Activated T-cell treated with anti-CD3 and anti-CD28 coated beads for 24 hours (primary cell): ENCODE measurements around the gene TRIOBP.
"Not testable (repeated sequence)": the region's sequence is repeated elsewhere in the genome, so short reads cannot be mapped to it uniquely, and the experiment has no call there.

ENCODE experiments used
- DNase-seq: peaks from one replicate; pipeline ENCODE4 v3.0.0-alpha.2; 2020; ENCODE audit warnings: low read depth

TRIOBP gene, protein sequence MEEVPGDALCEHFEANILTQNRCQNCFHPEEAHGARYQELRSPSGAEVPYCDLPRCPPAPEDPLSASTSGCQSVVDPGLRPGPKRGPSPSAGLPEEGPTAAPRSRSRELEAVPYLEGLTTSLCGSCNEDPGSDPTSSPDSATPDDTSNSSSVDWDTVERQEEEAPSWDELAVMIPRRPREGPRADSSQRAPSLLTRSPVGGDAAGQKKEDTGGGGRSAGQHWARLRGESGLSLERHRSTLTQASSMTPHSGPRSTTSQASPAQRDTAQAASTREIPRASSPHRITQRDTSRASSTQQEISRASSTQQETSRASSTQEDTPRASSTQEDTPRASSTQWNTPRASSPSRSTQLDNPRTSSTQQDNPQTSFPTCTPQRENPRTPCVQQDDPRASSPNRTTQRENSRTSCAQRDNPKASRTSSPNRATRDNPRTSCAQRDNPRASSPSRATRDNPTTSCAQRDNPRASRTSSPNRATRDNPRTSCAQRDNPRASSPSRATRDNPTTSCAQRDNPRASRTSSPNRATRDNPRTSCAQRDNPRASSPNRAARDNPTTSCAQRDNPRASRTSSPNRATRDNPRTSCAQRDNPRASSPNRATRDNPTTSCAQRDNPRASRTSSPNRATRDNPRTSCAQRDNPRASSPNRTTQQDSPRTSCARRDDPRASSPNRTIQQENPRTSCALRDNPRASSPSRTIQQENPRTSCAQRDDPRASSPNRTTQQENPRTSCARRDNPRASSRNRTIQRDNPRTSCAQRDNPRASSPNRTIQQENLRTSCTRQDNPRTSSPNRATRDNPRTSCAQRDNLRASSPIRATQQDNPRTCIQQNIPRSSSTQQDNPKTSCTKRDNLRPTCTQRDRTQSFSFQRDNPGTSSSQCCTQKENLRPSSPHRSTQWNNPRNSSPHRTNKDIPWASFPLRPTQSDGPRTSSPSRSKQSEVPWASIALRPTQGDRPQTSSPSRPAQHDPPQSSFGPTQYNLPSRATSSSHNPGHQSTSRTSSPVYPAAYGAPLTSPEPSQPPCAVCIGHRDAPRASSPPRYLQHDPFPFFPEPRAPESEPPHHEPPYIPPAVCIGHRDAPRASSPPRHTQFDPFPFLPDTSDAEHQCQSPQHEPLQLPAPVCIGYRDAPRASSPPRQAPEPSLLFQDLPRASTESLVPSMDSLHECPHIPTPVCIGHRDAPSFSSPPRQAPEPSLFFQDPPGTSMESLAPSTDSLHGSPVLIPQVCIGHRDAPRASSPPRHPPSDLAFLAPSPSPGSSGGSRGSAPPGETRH (N-terminal part only)

DNA sequence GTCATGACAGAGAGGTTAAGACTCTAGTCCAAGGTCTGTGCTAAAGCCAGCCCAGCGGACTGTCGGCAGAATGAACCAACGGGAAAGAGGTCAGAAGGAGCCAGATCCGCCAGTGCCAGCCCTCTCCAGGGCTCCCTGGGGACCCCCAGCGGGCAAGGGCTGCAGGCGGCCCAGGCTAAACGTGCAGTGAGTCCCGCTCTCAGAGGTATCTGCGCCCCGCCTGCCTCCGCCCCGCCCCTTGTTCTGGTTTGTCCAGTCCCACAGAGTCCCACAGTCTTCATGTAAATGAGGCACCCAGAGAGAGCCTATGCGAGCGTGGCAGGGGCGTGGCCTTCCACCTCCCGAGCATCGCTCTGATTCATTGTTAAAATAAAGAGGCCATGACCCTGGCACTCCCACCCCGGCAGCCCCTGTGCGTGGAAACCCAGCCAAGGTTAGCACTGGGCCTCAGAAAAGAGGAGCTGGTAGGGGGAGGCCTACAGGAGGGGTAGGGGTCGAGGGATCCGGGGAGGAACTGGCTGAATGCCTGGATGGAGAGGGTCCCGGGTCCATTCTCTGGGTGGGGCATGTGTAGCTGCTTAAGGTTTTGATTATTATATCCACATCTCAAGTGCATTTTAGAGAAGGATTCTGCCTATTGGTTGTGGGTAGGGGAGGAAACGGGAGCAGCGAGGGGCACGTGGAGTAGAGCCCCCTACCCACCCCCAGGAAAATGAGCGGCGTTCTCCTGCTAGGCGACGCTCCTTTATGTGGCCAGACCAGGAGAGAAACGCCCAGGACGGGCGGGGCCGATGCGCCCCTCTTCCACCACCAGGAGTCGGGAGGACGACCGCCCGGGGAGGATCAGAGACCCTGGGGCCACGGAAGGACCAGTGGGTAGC, at the start of gene TRIOBP:
TRIOBP (plus strand) TSS at position 392 of the 881 bp plus-strand sequence. CDS start 4,318 bp downstream, outside the sequence.
- DNase-seq = peak; percentile 82

DNA sequence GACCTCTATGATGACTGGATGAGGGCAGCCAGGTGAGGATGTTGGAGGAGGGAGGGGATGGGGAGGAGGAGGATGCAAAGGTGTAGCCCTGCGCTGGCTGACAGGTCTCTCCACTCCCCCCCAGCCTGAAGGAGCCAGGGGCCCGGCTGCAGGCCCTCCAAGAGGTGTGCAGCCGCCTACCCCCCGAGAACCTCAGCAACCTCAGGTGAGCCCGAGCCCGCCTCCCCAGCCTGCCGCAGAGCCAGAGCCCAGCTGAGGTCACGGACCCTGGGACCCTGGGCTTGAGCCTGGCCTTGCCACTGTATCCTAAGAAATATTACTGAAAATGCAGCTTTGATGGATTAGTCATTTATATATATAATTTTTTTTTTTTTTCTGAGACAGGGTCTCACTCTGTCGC, 49.5 kb upstream of the TRIOBP start:
- no peak for DNase-seq

DNA sequence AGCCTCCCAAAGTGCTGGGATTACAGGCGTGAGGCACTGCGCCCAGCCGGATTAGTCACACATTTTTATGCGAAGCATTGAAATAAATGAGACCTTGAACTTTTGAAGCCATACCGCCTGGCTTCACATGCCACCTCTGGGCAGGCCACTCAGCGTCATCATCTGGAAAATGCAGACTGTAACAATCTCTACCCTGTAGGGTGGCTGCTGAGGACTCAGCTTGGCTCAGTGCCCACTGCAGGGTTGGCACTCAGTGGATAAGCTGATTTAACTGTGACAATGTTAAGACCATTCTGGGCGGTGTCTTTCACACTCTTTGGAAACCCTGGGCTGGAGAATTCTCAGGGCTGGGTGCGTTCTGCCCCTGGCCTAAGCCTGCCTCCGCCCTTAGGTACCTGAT, 48.9 kb upstream of the TRIOBP start:
- DNase-seq = no peak

DNA sequence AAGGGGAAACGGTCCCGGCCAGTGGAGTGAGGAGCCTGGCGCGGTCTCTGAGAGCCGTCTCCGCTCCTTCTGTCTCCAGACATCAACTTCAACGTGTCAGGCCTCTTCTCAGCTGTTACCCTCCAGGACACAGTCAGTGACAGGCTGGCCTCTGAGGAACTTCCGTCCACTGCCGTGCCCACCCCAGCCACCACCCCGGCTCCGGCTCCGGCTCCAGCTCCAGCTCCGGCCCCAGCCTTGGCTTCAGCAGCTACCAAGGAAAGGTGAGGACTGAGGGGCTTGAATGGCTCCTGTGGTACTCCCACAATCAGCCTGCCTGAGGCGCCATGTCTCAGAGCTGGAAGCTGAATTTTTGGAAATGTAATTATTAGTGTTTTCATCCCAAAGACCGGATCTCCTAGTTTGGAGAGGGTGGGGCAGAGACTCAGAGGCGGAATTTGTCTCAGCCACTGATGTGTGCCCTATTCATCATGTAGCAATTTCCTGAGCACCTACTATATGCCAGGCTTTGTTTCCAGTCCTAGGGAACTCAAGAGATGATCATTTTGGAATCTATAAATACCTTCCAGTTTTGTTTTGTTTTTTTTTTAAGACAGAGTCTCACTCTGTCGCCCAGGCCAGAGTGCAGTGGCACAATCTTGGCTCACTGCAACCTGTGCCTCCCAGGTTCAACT, 46.2 kb upstream of the TRIOBP start:
- DNase-seq = no peak

DNA sequence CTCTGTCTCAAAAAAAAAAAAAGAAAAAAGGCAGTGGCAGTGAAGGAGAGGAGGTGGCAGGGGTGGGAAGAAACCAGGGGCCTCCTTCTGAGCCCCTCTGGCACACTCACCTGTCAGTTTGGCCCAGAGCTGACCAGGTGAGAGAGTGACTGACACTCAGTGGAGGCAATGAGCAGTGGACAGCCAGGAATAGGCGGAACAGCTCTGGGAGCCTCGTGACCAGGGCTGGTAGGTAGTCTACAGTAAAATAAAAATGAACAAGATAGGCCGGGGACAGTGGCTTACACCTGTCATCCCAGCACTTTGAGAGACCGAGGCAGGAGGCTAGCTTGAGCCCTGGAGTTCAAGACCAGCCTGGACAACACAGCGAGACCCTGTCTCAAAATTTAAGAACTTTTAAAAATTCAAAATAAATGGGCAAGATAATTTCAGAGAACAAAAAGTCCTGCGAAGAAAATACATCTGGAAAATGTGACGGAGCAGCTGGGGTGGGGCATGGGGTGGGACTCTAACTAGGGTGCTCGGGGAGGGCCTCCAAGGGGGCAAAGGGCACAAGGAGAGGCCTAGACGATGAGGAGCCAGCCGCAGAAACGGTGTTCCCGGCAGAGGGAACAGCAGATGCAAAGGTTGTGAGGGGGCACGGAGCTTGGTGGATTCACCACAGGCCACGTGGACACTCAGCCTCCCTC, 42.1 kb upstream of the TRIOBP start:
- DNase-seq = no peak

DNA sequence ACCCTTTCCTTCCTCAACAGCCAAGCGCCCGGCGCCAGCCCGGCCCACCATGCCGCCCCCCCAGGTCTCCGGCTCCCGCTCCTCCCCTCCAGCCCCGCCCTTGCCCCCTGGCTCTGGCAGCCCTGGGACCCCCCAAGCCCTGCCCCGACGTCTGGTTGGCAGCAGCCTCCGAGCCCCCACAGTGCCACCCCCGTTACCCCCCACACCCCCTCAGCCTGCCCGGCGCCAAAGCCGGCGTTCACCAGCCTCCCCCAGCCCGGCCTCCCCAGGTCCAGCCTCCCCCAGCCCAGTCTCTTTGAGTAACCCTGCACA, 41.6 kb upstream of the TRIOBP start:
- no peak for DNase-seq

DNA sequence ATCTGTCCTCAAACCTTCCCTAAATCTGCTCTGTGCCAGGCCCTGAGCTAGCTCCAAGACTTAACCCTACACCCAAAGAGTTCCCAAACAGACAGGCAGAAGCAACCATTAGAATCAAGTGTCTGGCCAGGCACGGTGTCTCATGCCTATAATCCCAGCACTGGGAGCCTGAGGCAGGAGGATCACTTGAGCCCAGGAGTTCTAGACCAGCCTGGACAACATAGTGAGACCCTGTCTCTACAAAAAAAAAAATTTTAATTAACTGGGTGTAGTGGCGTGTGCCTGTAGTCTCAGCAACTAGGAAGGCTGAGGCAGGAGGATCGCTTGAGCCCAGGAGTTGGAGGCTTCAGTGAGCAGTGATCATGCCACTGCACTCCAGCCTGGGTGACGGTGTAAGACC, 40.3 kb upstream of the TRIOBP start:
- not testable (repeated sequence) for DNase-seq

DNA sequence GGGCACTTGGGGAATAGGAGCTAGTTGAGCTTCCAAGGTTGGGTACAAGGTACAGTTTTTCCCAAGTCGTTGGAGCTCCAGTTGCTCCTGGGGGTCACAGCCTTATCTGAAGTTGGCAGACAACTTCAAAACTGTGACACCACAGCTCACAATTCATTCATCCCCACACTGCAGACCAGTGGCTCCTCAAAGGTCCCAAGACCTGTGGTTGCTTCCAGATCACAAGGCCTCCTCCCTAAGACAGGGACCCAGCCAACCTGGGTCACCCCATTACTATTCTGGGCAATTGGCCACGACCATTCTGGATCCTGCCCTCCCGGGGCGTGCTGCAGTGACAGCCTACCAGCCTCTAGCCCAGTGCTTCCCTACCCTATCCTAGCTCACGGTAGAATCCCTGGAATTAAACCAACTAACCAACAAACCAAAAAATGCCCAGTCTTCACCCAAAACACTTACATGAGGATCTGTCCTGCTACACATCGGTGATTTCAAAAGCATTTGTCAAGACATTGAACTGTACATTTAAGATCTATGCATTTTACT, 39.2 kb upstream of the TRIOBP start:
- DNase-seq = no peak

DNA sequence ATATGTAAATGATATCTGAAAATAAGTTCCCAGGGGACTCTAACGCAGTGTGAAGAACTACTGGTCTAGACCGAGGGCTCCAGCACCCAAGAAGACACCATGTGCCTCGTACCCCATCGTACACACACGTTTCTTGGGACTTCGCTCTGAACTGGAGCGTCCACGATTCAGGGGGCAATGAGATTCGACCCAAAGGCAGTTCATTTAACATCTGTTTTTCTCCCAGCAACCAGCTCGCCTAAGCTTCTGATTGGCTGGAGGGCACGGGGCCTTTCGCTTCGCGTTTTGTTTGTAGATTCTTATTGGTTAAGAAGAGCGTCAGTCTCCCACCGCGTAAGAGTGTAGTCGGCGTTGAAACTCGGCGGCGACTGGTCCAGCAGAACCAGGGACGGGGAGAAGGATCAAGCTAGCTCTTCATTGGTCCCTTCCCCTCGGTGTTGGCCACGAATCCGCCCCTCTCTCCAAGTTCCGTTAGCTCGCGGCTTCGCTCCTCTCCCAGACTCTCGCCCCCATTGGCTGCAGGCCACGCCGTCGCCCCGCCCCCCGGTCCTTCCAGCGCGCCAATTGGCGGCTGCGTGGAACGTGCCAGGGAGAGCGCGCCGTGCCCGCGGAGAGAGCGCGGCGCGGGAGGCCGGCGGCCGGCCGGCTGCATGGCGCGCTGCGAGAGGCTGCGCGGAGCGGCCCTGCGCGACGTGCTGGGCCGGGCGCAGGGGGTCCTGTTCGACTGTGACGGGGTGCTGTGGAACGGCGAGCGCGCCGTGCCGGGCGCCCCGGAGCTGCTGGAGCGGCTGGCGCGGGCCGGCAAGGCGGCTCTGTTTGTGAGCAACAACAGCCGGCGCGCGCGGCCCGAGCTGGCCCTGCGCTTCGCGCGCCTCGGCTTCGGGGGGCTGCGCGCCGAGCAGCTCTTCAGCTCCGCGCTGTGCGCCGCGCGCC, 38.4 kb upstream of the TRIOBP start, which contains the start of gene PDXP:
PDXP (plus strand) TSS at position 591 of the 933 bp plus-strand sequence; CDS start at position 651, 60 bp downstream.
- peak; percentile 98 for DNase-seq

DNA sequence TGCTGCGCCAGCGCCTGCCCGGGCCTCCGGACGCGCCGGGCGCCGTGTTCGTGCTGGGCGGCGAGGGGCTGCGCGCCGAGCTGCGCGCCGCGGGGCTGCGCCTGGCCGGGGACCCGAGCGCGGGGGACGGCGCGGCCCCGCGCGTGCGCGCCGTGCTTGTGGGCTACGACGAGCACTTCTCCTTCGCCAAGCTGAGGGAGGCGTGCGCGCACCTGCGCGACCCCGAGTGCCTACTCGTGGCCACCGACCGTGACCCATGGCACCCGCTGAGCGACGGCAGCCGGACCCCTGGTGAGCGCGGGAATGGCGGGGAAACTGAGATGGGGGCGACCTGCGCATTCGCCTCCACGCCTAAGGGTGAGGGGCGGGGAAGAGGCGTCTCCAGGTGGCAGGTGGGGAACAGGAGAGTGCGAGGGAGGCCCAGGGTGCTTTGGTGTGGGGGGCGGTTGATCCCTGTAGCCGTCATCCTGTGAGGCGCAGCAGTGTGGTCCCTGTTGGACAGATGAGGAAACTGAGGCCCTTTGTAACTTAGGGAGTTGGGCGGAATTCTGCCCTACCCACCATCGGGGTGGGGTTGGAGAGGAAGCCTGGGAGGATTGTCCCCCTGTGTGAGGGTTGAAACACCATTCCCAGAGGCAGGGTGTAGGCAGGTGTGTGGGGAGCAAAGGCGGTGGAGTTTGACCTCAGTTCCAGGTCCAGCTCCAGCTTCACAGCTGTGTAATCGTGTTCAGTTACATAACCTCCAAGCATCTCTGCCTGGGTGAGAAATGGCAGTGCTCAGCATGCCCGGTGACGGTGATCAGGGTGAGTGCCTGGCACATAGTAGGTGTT, 37.6 kb upstream of the TRIOBP start:
- no peak for DNase-seq

DNA sequence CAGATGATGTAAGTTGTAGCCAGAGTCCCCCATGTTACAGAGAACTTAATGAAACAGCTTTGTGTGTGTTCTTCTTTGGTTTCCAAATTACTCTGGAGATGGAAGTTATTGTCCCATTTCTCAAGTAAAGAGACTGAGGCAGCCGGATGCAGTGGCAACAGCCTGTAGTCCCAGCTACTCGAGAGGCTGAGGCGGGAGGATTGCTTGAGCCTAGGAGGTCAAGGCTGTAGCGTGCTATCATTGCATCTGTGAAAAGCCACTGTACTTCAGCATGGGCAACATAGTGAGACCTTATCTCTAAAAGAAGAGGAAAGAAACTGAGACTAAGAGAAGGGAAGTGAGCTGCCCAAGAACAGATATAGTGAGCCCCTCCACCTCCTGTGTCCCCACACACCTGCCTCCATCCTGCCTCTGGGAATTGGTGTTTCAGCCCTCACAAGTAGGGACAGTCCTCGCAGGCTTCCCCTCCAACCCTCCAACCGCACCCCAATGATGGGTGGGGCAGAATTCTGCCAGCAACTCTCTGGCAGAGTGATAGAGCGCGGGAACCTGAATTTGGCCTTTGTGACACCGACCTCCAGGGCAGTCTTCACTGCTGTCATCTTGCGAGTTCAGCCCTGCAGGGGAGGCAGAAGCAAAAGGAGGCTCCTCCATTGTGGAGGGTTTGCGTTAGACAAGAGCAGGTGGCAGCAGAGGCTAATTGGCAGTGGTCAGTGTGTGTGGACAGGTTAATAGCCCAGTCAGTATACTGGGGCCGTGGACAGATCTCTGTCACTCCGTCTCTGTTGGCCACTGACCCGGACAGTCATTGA, 36.7 kb upstream of the TRIOBP start:
- DNase-seq = no peak

DNA sequence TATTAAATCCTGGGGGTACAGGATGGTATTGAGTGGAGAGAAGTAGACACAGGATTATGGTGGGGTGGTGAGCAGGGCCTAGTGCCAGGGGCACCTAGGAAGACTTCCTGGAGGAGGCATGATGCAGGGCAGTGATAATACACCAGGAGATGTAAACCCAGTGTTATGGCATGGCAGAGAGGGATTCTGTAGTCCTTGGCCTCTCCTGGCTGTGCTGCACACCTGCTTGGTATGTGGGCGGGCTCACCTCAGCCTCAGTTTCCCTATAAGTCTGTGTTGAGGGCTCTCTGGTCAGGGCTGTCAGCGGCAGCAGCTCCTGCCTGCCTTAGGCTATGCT, 36.2 kb upstream of the TRIOBP start:
- DNase-seq = no peak

DNA sequence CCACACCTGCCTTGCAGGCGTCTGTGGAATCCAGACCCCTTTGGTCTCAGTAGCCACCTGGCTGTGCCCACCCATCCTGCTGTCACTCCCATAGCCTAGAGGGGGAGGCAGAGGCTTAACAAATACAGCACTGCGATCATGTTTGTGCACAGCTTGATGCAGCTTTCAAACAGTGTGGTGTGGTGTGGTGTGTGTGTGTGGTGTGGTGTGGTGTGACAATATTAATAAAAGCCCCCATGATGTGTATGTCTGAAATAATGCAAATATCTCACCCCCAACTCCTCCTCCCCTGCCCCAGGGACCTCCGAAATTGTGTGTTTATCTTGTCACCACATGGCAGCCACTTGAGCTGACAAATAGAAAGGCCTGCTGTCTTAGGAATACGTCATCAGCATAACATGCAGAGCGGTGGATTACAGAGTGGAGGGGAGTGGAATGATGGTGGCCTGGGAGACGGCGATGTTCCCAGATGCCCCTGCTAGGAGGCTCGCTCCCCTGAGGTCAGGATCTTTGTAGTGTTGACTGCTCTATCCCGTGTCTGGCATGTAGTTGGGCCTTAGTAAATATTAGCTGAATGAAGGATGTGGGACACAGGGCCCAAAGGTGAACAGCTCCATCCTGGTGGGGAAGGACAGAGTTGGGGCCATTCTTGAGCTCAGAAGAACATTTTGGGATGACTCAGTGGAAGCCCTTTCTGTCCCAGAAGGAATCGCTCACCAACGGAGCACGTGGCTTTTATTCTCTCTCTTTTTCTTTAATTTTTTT, 35.5 kb upstream of the TRIOBP start:
- DNase-seq = no peak

DNA sequence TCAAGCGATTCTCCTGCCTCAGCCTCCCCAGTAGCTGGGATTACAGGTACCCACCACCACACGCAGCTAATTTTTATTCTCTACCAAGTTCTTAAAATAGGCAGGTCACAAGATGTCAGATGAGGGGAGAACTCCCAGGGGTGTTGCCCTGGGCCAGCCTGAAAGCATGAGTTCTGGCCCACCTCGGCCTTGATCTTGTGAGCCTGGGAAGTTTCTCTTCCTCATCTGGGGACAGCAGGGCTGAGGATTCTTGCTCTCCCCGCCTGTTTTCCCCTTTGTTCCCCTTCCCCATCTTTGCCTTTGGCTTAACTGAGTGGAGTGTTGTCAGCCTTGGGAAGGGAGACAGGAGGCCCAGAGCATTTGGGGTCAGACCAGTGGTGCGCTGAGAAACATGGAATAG, 34.8 kb upstream of the TRIOBP start:
- no peak for DNase-seq

DNA sequence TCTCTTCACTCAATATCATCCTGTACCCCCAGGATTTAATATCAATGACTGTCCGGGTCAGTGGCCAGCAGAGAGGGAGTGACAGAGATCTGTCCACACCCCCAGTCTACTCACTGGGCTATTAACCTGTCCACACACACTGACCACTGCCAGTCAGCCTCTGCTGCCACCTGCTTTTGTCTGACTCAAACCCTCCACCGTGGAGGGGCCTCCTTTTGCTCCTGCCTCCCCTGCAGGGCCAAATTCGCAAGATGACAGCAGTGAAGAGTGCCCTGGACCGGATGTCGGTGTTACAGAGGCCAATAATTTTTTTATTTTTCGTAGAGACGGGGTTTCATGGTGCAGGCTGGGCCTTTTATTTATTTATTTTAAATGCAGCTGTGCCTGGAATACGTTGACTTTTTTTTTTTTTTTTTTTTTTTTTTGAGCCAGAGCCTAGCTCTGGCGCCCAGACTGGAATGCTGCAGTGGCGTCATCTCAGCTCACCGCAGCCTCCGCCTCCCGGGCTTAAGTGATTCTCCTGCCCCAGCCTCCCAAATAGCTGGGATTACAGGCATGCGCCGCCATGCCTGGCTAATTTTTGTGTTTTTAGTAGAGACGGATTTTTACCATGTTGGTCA, 33.2 kb upstream of the TRIOBP start:
- no peak for DNase-seq
